PC-3 (cell line): ENCODE measurements around the gene KRABD2.
A peak's percentile ranks its signal among the peaks of the same experiment; 100 is the strongest.

Source experiments
- ATAC-seq: fragments of 200-7000 bp; cut with Tn5 transposase; 2 replicates; pipeline ENCODE4 v1.9.1; 2020; ENCODE audit warnings: mild to moderate bottlenecking, moderate library complexity
- BruUV-seq: library from RNA; stranded (reverse); fragments of 400-500 nt; replicated peaks from 2 replicates; lab custom pipeline; 2021; lab: Mats Ljungman, UMichigan
- CTCF ChIA-PET: fragments of 300-600 bp; sonication (Branson Sonifier 250); formaldehyde crosslinking; loops from one replicate; lab custom pipeline; 2022; ENCODE audit warnings: antibody characterized with exemption; lab: Charles Lee
- POLR2A ChIA-PET: fragments of 300-600 bp; sonication (Branson Sonifier 250); formaldehyde crosslinking; loops from one replicate; lab custom pipeline; 2022; ENCODE audit warnings: antibody characterized with exemption; ENCODE audit not compliant: unreplicated experiment; lab: Charles Lee
- DNase-seq: peaks from one replicate; pipeline ENCODE4 v3.0.0-alpha.2; 2015
- H2AFZ ChIP-seq: fragments of 300-600 bp; sonication (generic); 2 replicates; pipeline ENCODE4 v1.6.0; 2016; ENCODE audit warnings: antibody characterized with exemption, low read length
- H3F3A ChIP-seq: fragments of 300-600 bp; sonication (generic); one replicate; pipeline ENCODE4 v1.6.0; 2017; ENCODE audit warnings: antibody characterized with exemption, low read length, control low read depth, mild to moderate bottlenecking; ENCODE audit not compliant: unreplicated experiment
- H3K27ac ChIP-seq: fragments of 300-600 bp; sonication (generic); 2 replicates; pipeline ENCODE4 v1.5.1; 2016; ENCODE audit warnings: mild to moderate bottlenecking, low read length
- H3K27me3 ChIP-seq: fragments of 300-600 bp; sonication (generic); 2 replicates; pipeline ENCODE4 v1.6.1; 2016; ENCODE audit warnings: low read length, mixed read lengths
- H3K36me3 ChIP-seq: fragments of 300-600 bp; sonication (generic); 2 replicates; pipeline ENCODE4 v1.6.1; 2016; ENCODE audit warnings: low read depth, mixed run types, low read length, mixed read lengths
- H3K4me1 ChIP-seq: fragments of 300-600 bp; sonication (generic); 2 replicates; pipeline ENCODE4 v1.5.1; 2016; ENCODE audit warnings: low read length; ENCODE audit not compliant: insufficient read depth
- H3K4me2 ChIP-seq: fragments of 300-600 bp; sonication (generic); 2 replicates; pipeline ENCODE4 v1.6.0; 2016; ENCODE audit warnings: low read length
- H3K4me3 ChIP-seq: fragments of 300-600 bp; sonication (generic); 2 replicates; pipeline ENCODE4 v1.5.1; 2016; ENCODE audit warnings: mild to moderate bottlenecking, low read length, mixed read lengths
- H3K79me2 ChIP-seq: fragments of 300-600 bp; sonication (generic); 2 replicates; pipeline ENCODE4 v1.6.1; 2017; ENCODE audit warnings: low read length, mixed read lengths
- H3K9ac ChIP-seq: fragments of 300-600 bp; sonication (generic); 2 replicates; pipeline ENCODE4 v1.6.0; 2016; ENCODE audit warnings: mild to moderate bottlenecking, low read length
- H3K9me2 ChIP-seq: fragments of 300-600 bp; sonication (generic); replicated peaks from 2 replicates; pipeline ENCODE4 v1.6.1; 2016; ENCODE audit warnings: mixed run types, low read length, mixed read lengths
- H3K9me3 ChIP-seq: fragments of 300-600 bp; sonication (generic); 2 replicates; pipeline ENCODE4 v1.6.1; 2016; ENCODE audit warnings: low read length, mixed read lengths
- H4K20me1 ChIP-seq: fragments of 300-600 bp; sonication (generic); 2 replicates; pipeline ENCODE4 v1.6.1; 2016; ENCODE audit warnings: low read length, mixed read lengths
- CTCF ChIP-seq: fragments of 300-600 bp; sonication (generic); conservative IDR thresholded peaks from 2 replicates; pipeline ENCODE4 v1.5.1; 2017; ENCODE audit warnings: antibody characterized with exemption, low read depth, mild to moderate bottlenecking, low read length
- EZH2 ChIP-seq: fragments of 300-600 bp; sonication (generic); IDR thresholded peaks from one replicate; pipeline ENCODE4 v1.6.1; 2017; ENCODE audit warnings: antibody characterized with exemption, mild to moderate bottlenecking, low read length; ENCODE audit not compliant: unreplicated experiment
- EZH2phosphoT487 ChIP-seq: fragments of 300-600 bp; sonication (generic); IDR thresholded peaks from 2 replicates; pipeline ENCODE4 v1.6.1; 2018; ENCODE audit warnings: mild to moderate bottlenecking, antibody characterized with exemption, low read length, borderline replicate concordance
- intact Hi-C: fragments of 100-400 bp; cut with micrococcal nuclease; formaldehyde crosslinking; loops from 2 replicates; pipeline ENCODE4 v1.9.0; 2023

The KRABD2 gene

GRCh38 chr17:8365143-8365542, 11.4 kb downstream of the KRABD2 start:
- Histone ChIP-seq H3F3A (no peaks in the 10 kb centered on the region), H3K9me3 (no peaks in the 10 kb centered on the region), H3K27me3 (no peaks in the 10 kb centered on the region), H3K79me2 (no peaks in the 10 kb centered on the region), H3K4me2 (peak overlapping the region; percentile 26), H3K4me3 (no peak overlapping the region), H4K20me1 (no peaks in the 10 kb centered on the region), H3K9me2 (no peaks in the 10 kb centered on the region), H2AFZ (no peak overlapping the region), H3K36me3 (peaks cover 4% of the 10 kb centered on the region; the same call in 1 of the 2 replicates), H3K4me1 (peaks cover 26% of the 10 kb centered on the region), H3K27ac (peak overlapping the region; percentile 68), H3K9ac (peak overlapping the region; percentile 7; the same call in 1 of the 2 replicates)
- ChIA-PET POLR2A (no interaction called here), CTCF (no interaction called here)
- intact Hi-C loops: no loop called here
- TF ChIP-seq CTCF: no peak
- BruUV-seq: no TSS peak
- ATAC-seq: peak; percentile 79
- peak; percentile 69 for DNase-seq

DNA sequence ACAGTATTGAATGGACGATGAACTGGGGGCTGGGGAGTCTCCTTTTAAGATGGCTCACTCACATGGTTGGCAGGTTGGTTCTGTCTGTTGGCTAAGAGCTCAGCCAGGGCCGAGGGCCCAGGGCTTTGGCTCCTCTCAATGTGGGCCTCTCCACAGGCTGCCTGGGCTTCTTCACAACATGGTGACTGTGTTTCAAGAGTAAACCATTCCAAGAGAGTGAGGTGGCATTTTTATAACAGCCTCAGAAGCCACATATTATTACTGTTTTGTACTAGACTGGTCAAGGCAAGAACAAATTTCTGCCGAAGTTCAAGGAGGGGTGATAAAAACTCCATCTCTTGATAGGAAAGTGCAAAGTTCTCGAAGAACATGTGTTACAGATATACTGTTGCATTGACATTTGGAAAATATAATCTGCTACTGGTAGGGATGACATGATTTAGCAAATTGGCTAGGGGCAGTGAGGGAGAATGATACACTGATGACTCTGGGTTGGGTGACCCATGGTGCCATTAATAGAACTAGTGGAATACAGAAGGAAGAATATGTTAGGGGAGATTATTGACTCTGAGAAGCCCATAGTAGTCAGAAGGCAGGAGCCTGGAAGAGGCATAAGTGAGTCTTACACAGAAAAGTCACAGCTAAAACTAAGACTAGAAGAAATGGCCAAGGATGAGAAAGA, 13.7 kb downstream of the KRABD2 start:
- Histone ChIP-seq H3K9ac (no peak overlapping the region), H3K79me2 (no peaks in the 10 kb centered on the region), H2AFZ (no peak overlapping the region), H4K20me1 (no peaks in the 10 kb centered on the region), H3K36me3 (no peaks in the 10 kb centered on the region), H3K9me2 (no peaks in the 10 kb centered on the region), H3K27me3 (no peaks in the 10 kb centered on the region), H3K4me3 (no peak overlapping the region), H3K4me1 (peaks cover 26% of the 10 kb centered on the region), H3K4me2 (no peak overlapping the region), H3K27ac (no peak overlapping the region), H3K9me3 (no peaks in the 10 kb centered on the region), H3F3A (no peaks in the 10 kb centered on the region)
- ChIA-PET CTCF (no interaction called here), POLR2A (no interaction called here)
- no TSS peak for BruUV-seq
- DNase-seq (no peak), ATAC-seq (no peak)
- intact Hi-C loops: no loop called here
- TF ChIP-seq CTCF (no peak), EZH2phosphoT487 (no peak), EZH2 (no peak)

- TF ChIP-seq EZH2 (no peak), EZH2phosphoT487 (no peak), CTCF (no peak)
- Histone ChIP-seq H3K9me3 (no peaks in the 10 kb centered on the region), H3K79me2 (no peaks in the 10 kb centered on the region), H2AFZ (no peak overlapping the region), H4K20me1 (no peaks in the 10 kb centered on the region), H3K27ac (0 out of 2 replicates have a peak overlapping the region, but pooled peaks have one; percentile 10), H3K36me3 (no peaks in the 10 kb centered on the region), H3F3A (no peaks in the 10 kb centered on the region), H3K4me3 (no peak overlapping the region), H3K9me2 (no peaks in the 10 kb centered on the region), H3K27me3 (no peaks in the 10 kb centered on the region), H3K9ac (no peak overlapping the region), H3K4me2 (no peak overlapping the region), H3K4me1 (peaks cover 18% of the 10 kb centered on the region)
- no peak for DNase-seq
- intact Hi-C loops: no loop called here
- ChIA-PET POLR2A (no interaction called here), CTCF (no interaction called here)
- no peak for ATAC-seq
- BruUV-seq: no TSS peak
Measured at GRCh38 chr17:8360751-8361150, 15.8 kb downstream of the KRABD2 start.
